ENCODE results near the gene ACAN. TPM values are rescaled to one million over a fixed set of nuclear protein-coding genes. Genes with fewer than 3 reads are reported as not detected.
A peak's percentile ranks its signal among the peaks of the same experiment; 100 is the strongest.

ACAN gene
- total RNA-seq, 4 donors from 2014 or later: 0.38 TPM; not detected in 3

- Histone ChIP-seq H3K36me3 (no peaks in the 10 kb centered on the region), H3K9me3 (no peaks in the 10 kb centered on the region), H3K27me3 (no peaks in the 10 kb centered on the region), H3K4me1 (no peaks in the 10 kb centered on the region), H3K4me3 (no peak overlapping the region), H3K27ac (no peak overlapping the region)
- TF ChIP-seq CTCF (IDR thresholded peaks at IDR 0.05): peak in 4 of 6 experiments; percentile 49 to 56 (median 50)
- TF ChIP-seq POLR2A (IDR thresholded peaks at IDR 0.05): no peak
- DNase-seq: peak in 2 of 3 donors; percentile 30 to 53
Measured at GRCh38 chr15:88834211-88834812, 31.1 kb downstream of the ACAN start.

GRCh38 chr15:88835119-88835518, 31.9 kb downstream of the ACAN start:
- no peak for TF ChIP-seq CTCF (IDR thresholded peaks at IDR 0.05)
- H3K4me1 ChIP-seq: no peaks in the 10 kb centered on the region
- no peak for DNase-seq
- no peak overlapping the region for H3K27ac ChIP-seq
- no peaks in the 10 kb centered on the region for H3K27me3 ChIP-seq
- H3K9me3 ChIP-seq: no peaks in the 10 kb centered on the region
- no peaks in the 10 kb centered on the region for H3K36me3 ChIP-seq
- no peak overlapping the region for H3K4me3 ChIP-seq

- Histone ChIP-seq H3K9me3 (no peaks in the 10 kb centered on the region), H3K27ac (no peak overlapping the region), H3K36me3 (no peaks in the 10 kb centered on the region), H3K27me3 (no peaks in the 10 kb centered on the region), H3K4me3 (no peak overlapping the region), H3K4me1 (no peaks in the 10 kb centered on the region)
- no peak for DNase-seq
- TF ChIP-seq CTCF (IDR thresholded peaks at IDR 0.05): no peak
- TF ChIP-seq POLR2A (IDR thresholded peaks at IDR 0.05): no peak
Measured at GRCh38 chr15:88835646-88836045, 32.4 kb downstream of the ACAN start.

GRCh38 chr15:88838667-88839066, 35.4 kb downstream of the ACAN start:
- Histone ChIP-seq H3K4me3 (no peak overlapping the region), H3K27ac (no peak overlapping the region), H3K9me3 (no peaks in the 10 kb centered on the region), H3K36me3 (no peaks in the 10 kb centered on the region), H3K4me1 (no peaks in the 10 kb centered on the region), H3K27me3 (no peaks in the 10 kb centered on the region)
- no peak for DNase-seq
- no peak for TF ChIP-seq POLR2A (IDR thresholded peaks at IDR 0.05)
- TF ChIP-seq CTCF (IDR thresholded peaks at IDR 0.05): no peak

- TF ChIP-seq POLR2A (IDR thresholded peaks at IDR 0.05) (no peak), CTCF (IDR thresholded peaks at IDR 0.05) (no peak)
- no peak for DNase-seq
Measured at GRCh38 chr15:88839146-88839545, 35.9 kb downstream of the ACAN start.

GRCh38 chr15:88839961-88840360, 36.7 kb downstream of the ACAN start:
- TF ChIP-seq CTCF (IDR thresholded peaks at IDR 0.05) (no peak), POLR2A (IDR thresholded peaks at IDR 0.05) (no peak)
- Histone ChIP-seq H3K4me3 (no peak overlapping the region), H3K27ac (no peak overlapping the region), H3K4me1 (no peaks in the 10 kb centered on the region), H3K9me3 (no peaks in the 10 kb centered on the region), H3K27me3 (no peaks in the 10 kb centered on the region), H3K36me3 (no peaks in the 10 kb centered on the region)
- no peak for DNase-seq

More at GRCh38 chr15:88839146-88839545, 35.9 kb downstream of the ACAN start:
- Histone ChIP-seq H3K36me3 (no peaks in the 10 kb centered on the region), H3K4me3 (no peak overlapping the region), H3K4me1 (no peaks in the 10 kb centered on the region), H3K27ac (no peak overlapping the region), H3K9me3 (no peaks in the 10 kb centered on the region), H3K27me3 (no peaks in the 10 kb centered on the region)
